Esophagus (tissue), 2 donors: ENCODE measurements around the gene LEP. TPM values are rescaled to one million over a fixed set of nuclear protein-coding genes. Genes with fewer than 3 reads are reported as not detected.

Experiments
- H3K27ac ChIP-seq, 2 donors: one replicate each; pipeline ENCODE4 v1.5.1; 2013; ENCODE audit warnings: low read depth in 2 of 2, mild to moderate bottlenecking in 2 of 2, inconsistent platforms in 1 of 2, low read length in 1 of 2, moderate library complexity in 1 of 2
- H3K27me3 ChIP-seq, 2 donors: one replicate each; pipeline ENCODE4 v1.6.1; 2013; ENCODE audit warnings: low read length in 2 of 2, control low read depth in 1 of 2, mild to moderate bottlenecking in 1 of 2; ENCODE audit not compliant: insufficient read depth in 2 of 2, control insufficient read depth in 1 of 2
- H3K36me3 ChIP-seq, 2 donors: one replicate each; pipeline ENCODE4 v1.6.1; 2013; ENCODE audit warnings: low read length in 1 of 2; ENCODE audit not compliant: control insufficient read depth in 2 of 2, insufficient read depth in 2 of 2
- H3K4me1 ChIP-seq, 2 donors: one replicate each; pipeline ENCODE4 v1.6.1; 2013; ENCODE audit warnings: low read length in 1 of 2; ENCODE audit not compliant: control insufficient read depth in 2 of 2, insufficient read depth in 2 of 2
- H3K4me3 ChIP-seq, 2 donors: one replicate each; pipeline ENCODE4 v1.5.1; 2013; ENCODE audit warnings: low read length in 2 of 2, mild to moderate bottlenecking in 2 of 2, low read depth in 1 of 2, moderate library complexity in 1 of 2
- H3K9me3 ChIP-seq, 2 donors: one replicate each; pipeline ENCODE4 v1.6.1; 2013; ENCODE audit warnings: mild to moderate bottlenecking in 2 of 2, low read depth in 1 of 2, low read length in 1 of 2, moderate library complexity in 1 of 2; ENCODE audit not compliant: control insufficient read depth in 2 of 2, insufficient read depth in 1 of 2
- WGBS, 2 donors: extraction: QIAGEN DNeasy Blood & Tissue Kit; methylation state at CpG; one replicate each; pipeline ENCODE4 v1.1.7; 2013; 5-methylcytosine and 5-hydroxymethylcytosine counted together
- polyA plus RNA-seq, 2 donors: library from polyadenylated mRNA; stranded (reverse); fragments of 200-250 nt; gene quantifications; one replicate each; pipeline ENCODE4 v1.2.3, GENCODE V29; 2013
- donor health status: healthy with polysubstance abuse.
- donor health status: Bipolar disorder and iron deficiency.

The LEP gene
- under 1 TPM; 0.02 TPM for polyA plus RNA-seq

DNA sequence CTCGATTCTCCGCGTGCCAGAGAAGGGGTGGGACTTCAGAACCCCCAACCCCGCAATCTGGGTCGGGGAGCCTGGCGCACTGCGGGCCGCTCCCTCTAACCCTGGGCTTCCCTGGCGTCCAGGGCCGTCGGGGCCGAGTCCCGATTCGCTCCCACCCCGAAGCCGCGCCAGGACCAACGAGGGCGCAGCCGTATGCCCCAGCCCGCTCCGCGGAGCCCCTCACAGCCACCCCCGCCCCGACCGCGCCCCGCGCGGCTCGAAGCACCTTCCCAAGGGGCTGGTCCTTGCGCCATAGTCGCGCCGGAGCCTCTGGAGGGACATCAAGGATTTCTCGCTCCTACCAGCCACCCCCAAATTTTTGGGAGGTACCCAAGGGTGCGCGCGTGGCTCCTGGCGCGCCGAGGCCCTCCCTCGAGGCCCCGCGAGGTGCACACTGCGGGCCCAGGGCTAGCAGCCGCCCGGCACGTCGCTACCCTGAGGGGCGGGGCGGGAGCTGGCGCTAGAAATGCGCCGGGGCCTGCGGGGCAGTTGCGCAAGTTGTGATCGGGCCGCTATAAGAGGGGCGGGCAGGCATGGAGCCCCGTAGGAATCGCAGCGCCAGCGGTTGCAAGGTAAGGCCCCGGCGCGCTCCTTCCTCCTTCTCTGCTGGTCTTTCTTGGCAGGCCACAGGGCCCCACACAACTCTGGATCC lies at the start of gene LEP:
LEP (plus strand) TSS at position 583 of the 691 bp plus-strand sequence. CDS start 10,741 bp downstream, outside the sequence.
- WGBS, 2 donors = 23 to 25% methylated on average over 66 to 67 of the region's 67 CpGs
- no peak within 1 kb of the TSS for H3K4me3 ChIP-seq
- H3K27me3 ChIP-seq = peaks cover 0 to 10% of the 10 kb centered on the region in 2 donors
- H3K9me3 ChIP-seq = no peaks in the 10 kb centered on the region
- H3K4me1 ChIP-seq = peaks cover 0 to 7% of the 10 kb centered on the region in 2 donors
- H3K36me3 ChIP-seq = no peaks in the 10 kb centered on the region
- no peak within 1 kb of the TSS for H3K27ac ChIP-seq

DNA sequence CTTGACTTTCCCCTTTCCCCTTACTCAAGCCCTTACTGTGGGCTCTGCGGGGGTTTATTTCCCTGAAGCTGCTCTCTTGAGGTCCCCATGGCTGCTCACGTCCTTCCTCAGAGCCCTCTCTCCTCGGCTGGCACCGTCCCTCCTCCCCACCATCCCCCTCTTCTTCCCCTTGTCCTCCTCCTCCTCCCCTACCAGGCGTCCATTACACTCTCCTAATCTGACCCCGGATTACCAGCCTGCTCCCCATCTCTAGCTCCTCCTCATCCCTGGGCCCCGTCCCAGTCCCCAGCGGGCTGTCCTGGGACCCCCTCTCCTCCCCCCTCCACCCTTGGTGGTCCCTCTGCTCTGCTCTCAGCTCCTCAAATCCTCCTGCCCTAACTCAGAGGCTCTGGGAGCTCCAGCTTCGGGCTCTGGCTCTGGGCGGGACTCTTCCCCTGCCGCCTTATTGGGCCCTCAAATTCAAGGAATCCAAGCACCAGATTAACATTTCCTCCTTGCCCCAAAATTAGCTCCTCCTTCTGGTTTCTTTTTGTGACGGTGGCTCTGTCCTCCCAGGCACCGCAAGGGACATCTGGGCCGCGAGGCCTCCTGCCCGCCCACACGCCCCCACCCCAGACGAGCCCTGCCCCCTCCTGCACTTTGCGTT lies 48.5 kb upstream of the LEP start:
- H3K9me3 ChIP-seq = peaks cover 4 to 7% of the 10 kb centered on the region in 2 donors
- peaks cover 0 to 2% of the 10 kb centered on the region in 2 donors for H3K4me1 ChIP-seq
- WGBS, 2 donors = 36 to 40% methylated on average over 19 of the region's 19 CpGs
- no peak overlapping the region for H3K27ac ChIP-seq
- no peaks in the 10 kb centered on the region for H3K36me3 ChIP-seq
- H3K4me3 ChIP-seq = no peak overlapping the region
- peaks cover 0 to 4% of the 10 kb centered on the region in 2 donors for H3K27me3 ChIP-seq

DNA sequence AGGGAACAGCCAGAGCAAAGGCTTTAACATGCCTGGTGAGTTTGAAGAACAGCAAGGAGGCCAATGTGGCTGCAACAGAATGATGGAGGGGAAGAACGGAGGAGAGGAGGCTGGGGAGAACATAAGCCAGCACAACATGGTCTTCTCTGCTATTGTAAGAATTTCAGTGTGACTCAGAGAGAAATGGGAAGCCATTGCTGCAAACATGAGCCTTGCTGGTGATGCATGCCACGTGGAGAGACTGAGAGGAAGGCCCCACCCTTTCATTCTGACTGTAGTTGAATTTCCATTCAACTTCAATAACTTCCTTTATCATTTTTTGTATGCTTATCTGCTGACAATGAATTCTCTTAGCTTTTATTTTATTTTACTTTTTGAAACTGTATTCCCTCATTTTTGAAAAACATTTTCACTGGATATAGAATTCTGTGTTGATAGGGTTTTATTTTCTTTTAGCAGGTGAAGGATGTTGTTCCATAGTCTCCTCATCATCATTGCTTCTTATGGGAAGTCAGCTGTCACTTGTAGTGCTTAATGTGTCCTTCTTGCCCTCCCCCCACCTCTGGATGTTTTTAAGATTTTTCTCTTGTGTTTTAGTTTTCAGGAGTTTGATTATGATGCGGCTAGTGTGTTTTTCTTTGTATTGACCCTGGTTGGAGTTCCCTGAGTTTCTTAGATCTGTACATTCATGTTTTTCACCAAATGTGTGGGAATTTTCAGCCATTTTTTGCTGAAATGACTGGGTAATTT lies 46.4 kb upstream of the LEP start:
- WGBS, 2 donors = 70 to 75% methylated on average over 3 of the region's 3 CpGs
- Histone ChIP-seq H3K27ac (no peak overlapping the region), H3K27me3 (peaks cover 0 to 4% of the 10 kb centered on the region in 2 donors)

DNA sequence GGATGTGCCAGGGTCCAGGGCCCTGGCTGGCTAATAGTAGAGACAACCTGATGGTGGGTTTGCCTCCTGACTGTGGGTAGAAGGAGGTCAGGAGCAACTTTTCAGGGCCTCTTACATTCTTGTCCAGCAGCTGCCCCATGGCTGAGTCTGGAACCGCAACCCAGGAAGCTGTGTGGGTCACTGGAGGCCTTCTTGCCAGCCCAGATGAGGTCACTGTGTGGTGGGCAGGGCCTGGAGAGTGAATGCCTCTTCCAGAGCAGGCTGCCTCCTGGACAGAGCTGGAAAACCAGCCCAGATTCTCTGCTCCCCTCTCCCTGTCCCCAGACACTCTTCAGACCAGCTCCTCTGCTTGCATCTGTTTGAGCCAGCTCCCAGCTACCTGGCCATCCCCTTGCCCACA lies 43.5 kb upstream of the LEP start:
- peaks cover 4% of the 10 kb centered on the region in 2 donors for H3K4me1 ChIP-seq
- no peaks in the 10 kb centered on the region for H3K36me3 ChIP-seq
- no peak overlapping the region for H3K27ac ChIP-seq
- H3K27me3 ChIP-seq = peaks cover 0 to 4% of the 10 kb centered on the region in 2 donors
- H3K4me3 ChIP-seq = no peak overlapping the region
- 95 to 100% methylated on average over 1 of the region's 1 CpG for WGBS, 2 donors
- peaks cover 4 to 6% of the 10 kb centered on the region in 2 donors for H3K9me3 ChIP-seq

More for the DNA sequence above, 46.4 kb upstream of the LEP start:
- no peaks in the 10 kb centered on the region for H3K36me3 ChIP-seq
- no peak overlapping the region for H3K4me3 ChIP-seq
- peaks cover 4 to 7% of the 10 kb centered on the region in 2 donors for H3K9me3 ChIP-seq
- H3K4me1 ChIP-seq = peaks cover 0 to 2% of the 10 kb centered on the region in 2 donors

DNA sequence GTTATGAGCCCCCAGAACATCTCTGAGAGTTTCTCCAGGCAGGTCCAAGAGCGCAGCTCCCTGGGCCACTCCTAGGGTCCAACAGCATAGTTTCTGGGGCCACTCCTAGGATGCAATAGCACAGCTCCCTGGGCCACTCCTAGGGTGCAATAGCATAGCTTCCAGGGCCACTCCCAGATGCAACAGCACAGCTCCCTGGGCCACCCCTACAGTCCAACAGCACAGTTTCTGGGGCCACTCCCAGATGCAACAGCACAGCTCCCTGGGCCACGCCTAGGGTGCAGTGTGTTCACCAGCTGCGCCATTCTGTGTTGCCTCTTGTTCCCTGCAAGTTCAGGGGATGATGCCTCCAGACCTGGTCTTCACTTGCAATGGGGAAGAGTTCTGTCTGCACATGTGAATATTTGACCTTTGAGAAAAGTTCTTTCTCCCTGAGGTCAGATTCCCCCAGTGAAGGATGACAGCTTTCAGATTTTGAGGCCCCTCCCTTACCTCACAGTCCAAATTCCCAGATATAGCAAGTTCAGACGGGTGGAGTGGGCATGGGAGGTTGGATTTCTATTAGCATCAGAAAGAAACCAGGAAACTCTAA lies 43.0 kb upstream of the LEP start:
- Histone ChIP-seq H3K27ac (no peak overlapping the region), H3K36me3 (no peaks in the 10 kb centered on the region), H3K9me3 (peaks cover 4% of the 10 kb centered on the region in 2 donors), H3K4me1 (peaks cover 4% of the 10 kb centered on the region in 2 donors), H3K4me3 (no peak overlapping the region), H3K27me3 (no peaks in the 10 kb centered on the region)
- 58 to 75% methylated on average over 4 of the region's 4 CpGs for WGBS, 2 donors

DNA sequence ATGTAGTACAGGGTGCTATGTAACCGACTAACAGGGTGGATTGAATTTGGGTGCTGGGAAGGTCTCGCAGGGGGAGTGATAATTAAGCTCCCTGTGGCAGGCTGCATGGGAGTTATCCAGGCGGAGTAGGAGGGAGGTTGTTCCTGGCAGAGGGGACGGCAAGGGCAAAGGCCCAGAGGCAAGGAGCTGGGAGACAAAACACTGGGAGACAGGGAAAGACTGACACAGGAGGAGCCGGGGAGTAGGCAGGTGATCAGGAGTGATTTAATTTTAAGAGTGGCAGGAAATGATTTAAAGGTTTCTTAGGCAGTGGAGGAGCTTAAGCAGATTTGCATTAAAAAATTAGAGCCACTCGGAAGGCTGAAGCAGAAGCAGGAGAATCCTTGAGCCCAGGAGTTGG lies 40.7 kb upstream of the LEP start:
- Histone ChIP-seq H3K36me3 (no peaks in the 10 kb centered on the region), H3K4me1 (peaks cover 4% of the 10 kb centered on the region in 2 donors), H3K9me3 (no peaks in the 10 kb centered on the region), H3K27me3 (no peaks in the 10 kb centered on the region), H3K27ac (no peak overlapping the region), H3K4me3 (no peak overlapping the region)
- WGBS, 2 donors = 81 to 82% methylated on average over 6 of the region's 6 CpGs

DNA sequence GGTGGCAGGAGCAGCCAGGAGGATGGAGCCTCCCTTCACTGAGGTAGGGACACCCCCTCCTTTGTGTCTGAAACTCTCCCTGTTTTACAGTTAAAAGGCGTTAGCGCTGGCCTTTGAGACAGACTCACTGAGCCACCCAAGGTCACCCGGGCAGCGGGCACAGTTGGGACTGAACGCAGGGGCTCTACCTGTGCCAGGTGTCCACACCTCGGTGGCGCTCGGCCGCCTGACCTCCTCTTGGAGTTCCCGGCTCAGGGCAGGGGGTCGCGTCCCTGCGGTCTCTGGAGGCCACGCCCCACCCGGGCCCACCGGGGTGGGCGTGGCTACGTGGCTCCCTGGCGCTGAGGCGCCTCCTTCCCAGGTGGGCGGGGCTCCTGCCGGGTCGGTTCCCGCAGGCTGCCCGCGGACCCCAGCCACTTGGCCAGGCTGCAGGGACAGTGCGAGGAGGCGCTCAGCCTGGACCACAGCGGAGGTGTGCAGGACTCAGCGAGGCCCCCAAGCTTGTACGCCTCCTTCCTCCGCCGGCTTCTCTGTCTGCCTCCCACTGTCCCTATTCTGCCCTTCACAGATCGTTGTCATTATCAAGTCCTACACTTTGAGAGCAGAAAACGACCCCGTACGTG lies 39.9 kb upstream of the LEP start:
- Histone ChIP-seq H3K4me3 (no peak overlapping the region), H3K36me3 (no peaks in the 10 kb centered on the region), H3K4me1 (peaks cover 4% of the 10 kb centered on the region in 2 donors), H3K9me3 (no peaks in the 10 kb centered on the region), H3K27me3 (no peaks in the 10 kb centered on the region), H3K27ac (no peak overlapping the region)
- WGBS, 2 donors = 8 to 11% methylated on average over 37 of the region's 37 CpGs

DNA sequence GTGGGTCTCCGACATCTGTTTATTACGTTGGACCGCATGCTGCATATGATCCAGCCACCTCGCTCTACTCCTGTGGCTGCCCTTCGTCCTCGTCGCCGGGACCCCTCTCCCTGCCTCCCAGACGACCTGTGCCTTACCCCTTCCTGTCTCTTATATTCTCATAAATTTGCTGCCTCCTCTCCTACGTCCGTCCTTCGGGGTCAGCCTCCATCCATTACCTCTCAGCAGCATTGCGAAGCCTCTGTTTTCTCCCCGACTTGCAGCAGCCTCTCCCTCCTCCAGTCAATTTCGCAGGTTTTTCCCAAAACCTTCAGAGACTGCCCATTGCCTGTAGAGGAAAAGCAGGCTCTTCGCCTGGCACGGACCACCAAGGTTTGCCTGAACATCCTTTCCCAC lies 39.4 kb upstream of the LEP start:
- Histone ChIP-seq H3K4me3 (no peak overlapping the region), H3K4me1 (peaks cover 4% of the 10 kb centered on the region in 2 donors), H3K27ac (no peak overlapping the region), H3K36me3 (no peaks in the 10 kb centered on the region), H3K27me3 (no peaks in the 10 kb centered on the region), H3K9me3 (no peaks in the 10 kb centered on the region)
- 25 to 31% methylated on average over 17 of the region's 17 CpGs for WGBS, 2 donors
